Measurements from ENCODE around the gene IL23R. TPM values are rescaled to one million over a fixed set of nuclear protein-coding genes. Genes with fewer than 3 reads are reported as not detected.

Gene IL23R
- not detected for total RNA-seq

DNA sequence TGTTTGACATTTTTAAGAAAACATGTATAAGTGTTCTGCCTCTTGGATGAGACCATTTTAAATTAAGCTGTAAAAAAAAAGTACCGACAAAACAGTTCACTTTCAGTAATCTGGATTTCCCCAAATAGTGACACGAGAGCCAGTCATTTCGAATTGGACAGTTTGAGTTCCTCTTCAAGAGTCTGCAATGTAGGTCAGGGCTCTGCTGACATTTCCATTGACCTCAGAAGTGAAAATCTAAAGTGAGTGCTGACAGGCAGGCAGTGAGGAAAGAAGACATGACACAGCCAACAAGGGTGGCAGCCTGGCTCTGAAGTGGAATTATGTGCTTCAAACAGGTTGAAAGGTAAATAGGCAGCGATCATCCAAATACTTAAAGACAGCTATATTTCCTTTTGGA is at the start of gene IL23R:
TSS of gene IL23R (plus strand) at position 259 of the 400 bp plus-strand sequence. CDS start 1,667 bp downstream, outside the sequence.
- H3K4me1 ChIP-seq: no peaks in the 10 kb centered on the region
- no peak within 1 kb of the TSS for H3K4me3 ChIP-seq
- H3K9me3 ChIP-seq: no peaks in the 10 kb centered on the region
- intact Hi-C loops (cut with DNase I): no loop called here
- DNase-seq (ENCODE audit: low spot score in 2 of 2): no peak
- H3K27ac ChIP-seq: no peak within 1 kb of the TSS
- no peaks in the 10 kb centered on the region for H3K36me3 ChIP-seq
- no peak for TF ChIP-seq CTCF (IDR thresholded peaks at IDR 0.05)
- H3K27me3 ChIP-seq: no peaks in the 10 kb centered on the region

DNA sequence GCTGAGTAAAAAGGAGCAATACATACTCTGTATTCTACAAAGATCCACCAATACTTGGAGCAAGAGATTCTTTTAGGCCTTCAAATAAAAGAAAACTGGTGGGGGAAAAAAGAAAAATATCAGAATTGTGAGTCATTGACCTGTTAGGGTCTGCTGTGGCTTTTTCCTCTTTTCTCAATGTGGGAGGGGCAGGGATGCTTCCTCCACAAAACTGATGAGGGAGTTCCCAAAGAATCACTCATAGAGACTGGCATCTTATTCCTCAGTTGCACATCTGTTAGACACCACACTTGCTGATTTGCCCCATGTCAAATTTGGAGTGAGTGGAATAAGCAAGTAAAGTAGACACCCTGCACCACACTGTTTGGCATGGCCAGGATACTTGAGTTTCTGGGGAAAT is 48.1 kb upstream of the IL23R start:
- Histone ChIP-seq H3K9me3 (peaks cover 0 to 3% of the 10 kb centered on the region in 2 donors), H3K27me3 (no peaks in the 10 kb centered on the region), H3K36me3 (no peaks in the 10 kb centered on the region), H3K27ac (no peak overlapping the region), H3K4me3 (no peak overlapping the region), H3K4me1 (no peaks in the 10 kb centered on the region)
- no peak for DNase-seq (ENCODE audit: low spot score in 2 of 2)
- intact Hi-C loops (cut with DNase I): no loop called here
- no peak for TF ChIP-seq CTCF (IDR thresholded peaks at IDR 0.05)

GRCh38 chr1:67118646-67119045 is 47.6 kb upstream of the IL23R start:
- no peak for TF ChIP-seq CTCF (IDR thresholded peaks at IDR 0.05)
- Histone ChIP-seq H3K4me1 (no peaks in the 10 kb centered on the region), H3K27me3 (no peaks in the 10 kb centered on the region), H3K36me3 (no peaks in the 10 kb centered on the region), H3K27ac (no peak overlapping the region), H3K4me3 (no peak overlapping the region), H3K9me3 (peaks cover 0 to 3% of the 10 kb centered on the region in 2 donors)
- intact Hi-C loops (cut with DNase I): no loop called here
- no peak for DNase-seq (ENCODE audit: low spot score in 2 of 2)

GRCh38 chr1:67120855-67121619 is 45.2 kb upstream of the IL23R start:
- no peaks in the 10 kb centered on the region for H3K4me1 ChIP-seq
- H3K27me3 ChIP-seq: no peaks in the 10 kb centered on the region
- no peak for TF ChIP-seq CTCF (IDR thresholded peaks at IDR 0.05)
- intact Hi-C loops (cut with DNase I): no loop called here
- H3K36me3 ChIP-seq: no peaks in the 10 kb centered on the region
- no peak for DNase-seq (ENCODE audit: low spot score in 2 of 2)
- no peaks in the 10 kb centered on the region for H3K9me3 ChIP-seq
- H3K27ac ChIP-seq: no peak overlapping the region
- no peak overlapping the region for H3K4me3 ChIP-seq

- intact Hi-C loops (cut with DNase I): no loop called here
- no peaks in the 10 kb centered on the region for H3K4me1 ChIP-seq
- no peaks in the 10 kb centered on the region for H3K27me3 ChIP-seq
- no peak for TF ChIP-seq CTCF (IDR thresholded peaks at IDR 0.05)
- no peaks in the 10 kb centered on the region for H3K36me3 ChIP-seq
- no peak overlapping the region for H3K27ac ChIP-seq
- H3K4me3 ChIP-seq: no peak overlapping the region
- H3K9me3 ChIP-seq: no peaks in the 10 kb centered on the region
- no peak for DNase-seq (ENCODE audit: low spot score in 2 of 2)
Observed at GRCh38 chr1:67124455-67124854, 41.8 kb upstream of the IL23R start.

Measured in ascending aorta (tissue), 2 donors.